Measurements from ENCODE around the gene CRTC3.

CRTC3 gene

DNA sequence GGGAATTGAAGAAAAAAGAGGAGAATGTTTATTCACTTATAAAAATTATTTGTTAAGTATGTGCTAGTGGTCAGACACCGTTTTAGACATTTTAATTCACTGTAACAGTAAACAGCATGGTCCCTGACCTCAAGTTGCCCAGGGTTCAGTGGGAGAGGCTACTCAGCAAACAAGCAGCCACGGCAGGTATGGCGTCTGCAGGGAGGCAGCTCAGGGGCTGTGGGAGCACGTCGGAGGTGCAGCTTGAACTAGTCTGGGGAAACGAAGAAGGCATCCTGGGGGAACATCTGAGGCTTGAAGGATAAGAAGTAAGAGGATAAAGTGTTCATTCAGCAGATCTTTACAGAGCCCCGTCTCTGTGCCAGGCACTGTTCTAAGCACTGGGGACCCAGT lies 66.0 kb downstream of the CRTC3 start:
- no peak for DNase-seq (ENCODE audit: low spot score)

DNA sequence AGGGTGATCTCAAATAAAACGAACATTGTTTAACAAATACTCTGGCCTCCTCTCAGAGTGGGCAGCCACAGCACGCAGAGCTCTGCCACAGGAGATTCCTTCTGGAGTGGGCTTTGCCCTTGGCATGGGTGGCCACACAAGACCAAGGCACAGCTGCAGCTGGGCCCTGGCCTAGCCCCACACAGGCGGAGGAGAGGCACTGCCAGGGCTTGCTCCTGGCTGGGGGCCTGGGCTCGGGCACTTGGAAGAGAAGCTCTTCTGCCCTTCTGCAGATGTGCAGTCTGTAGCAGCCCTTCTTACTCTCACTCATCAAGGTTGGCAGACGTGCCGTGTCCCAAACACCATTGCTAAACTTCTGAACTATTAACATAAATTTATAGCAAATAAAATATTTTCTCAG lies 67.2 kb downstream of the CRTC3 start:
- no peak for DNase-seq (ENCODE audit: low spot score)

DNA sequence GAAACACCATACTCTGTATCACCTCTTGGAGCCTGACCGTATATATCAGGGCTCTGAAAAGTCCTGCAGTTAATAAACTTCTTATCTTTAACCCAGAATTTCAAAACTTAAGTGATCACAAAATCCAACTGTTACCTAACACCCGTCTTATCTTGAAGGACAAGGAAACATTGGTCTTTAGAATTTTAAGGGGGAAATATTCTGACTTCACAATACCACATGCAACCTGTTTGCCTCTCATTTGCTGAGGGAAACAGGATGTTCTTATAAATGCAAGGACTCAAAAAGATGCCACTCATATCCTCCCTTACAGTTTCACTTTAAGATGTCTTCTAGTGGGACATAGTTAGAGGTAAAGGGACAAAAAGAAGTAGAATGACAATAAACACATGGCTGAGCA lies 67.9 kb downstream of the CRTC3 start:
- DNase-seq (ENCODE audit: low spot score) = no peak

DNA sequence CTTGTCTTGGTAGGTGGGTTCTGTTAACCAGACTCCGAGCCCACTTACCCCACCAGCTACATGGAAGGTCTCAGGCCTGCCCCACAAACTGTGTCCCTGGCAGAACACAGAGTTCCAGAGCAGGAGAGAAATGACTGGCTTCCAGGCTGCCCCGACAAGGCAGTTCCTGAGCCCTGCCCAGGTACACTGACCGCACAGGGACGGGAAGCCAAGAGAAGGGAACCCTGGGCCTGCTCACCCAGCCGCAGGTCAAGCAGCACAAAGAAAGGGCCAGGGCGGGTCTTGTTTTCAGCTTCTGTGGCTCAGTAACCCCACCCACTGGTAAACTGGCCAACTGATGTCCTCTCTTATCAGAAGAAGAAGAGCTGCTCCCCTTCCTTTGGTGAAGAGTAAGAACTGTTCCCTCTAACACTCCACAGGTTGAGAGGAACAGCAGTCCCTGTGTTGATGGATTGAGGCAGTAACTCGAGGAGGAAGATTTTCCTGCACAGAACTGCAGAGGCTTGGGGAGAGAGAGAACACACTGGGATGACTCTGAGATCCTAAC lies 68.4 kb downstream of the CRTC3 start:
- DNase-seq (ENCODE audit: low spot score) = no peak

DNA sequence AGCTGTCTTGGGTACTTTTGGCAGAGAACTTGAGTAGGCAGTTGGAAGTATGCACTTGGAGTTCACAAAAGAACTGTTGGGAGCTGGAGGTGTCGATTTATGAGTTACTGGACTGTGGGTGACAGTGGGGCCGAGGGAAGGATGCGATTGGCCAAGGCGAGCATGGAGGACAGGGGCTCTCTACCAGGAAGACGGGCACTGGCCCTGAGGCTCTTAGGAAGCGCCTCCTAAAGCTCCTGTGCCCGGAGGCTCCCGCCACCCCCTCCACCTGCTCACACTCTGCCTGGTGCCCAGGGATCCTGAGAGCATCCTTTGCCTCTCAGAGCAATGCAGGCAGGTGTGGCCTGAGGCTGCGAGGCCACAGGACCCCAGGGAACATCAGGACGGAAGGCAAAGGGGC lies 69.0 kb downstream of the CRTC3 start:
- no peak for DNase-seq (ENCODE audit: low spot score)

DNA sequence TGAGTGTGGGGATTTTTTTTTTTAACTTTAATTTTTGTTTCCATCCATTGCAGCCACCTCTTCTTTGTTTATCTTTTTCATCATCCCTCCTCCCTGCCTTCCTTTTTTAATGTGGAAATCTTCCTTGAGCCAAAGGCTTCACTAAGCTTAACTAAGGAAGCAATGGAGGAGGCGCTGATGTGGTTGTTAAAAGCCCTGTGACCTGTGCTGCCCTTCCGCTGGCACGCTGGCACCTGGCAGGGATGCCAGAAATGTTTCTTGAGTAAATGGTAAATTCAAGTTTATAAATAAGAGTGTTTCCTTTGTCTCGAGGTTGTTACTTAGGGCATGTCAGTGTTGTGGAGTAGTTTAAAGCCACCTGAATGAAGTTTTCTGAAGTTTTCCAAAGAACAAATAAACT lies 69.4 kb downstream of the CRTC3 start:
- DNase-seq (ENCODE audit: low spot score) = no peak

DNA sequence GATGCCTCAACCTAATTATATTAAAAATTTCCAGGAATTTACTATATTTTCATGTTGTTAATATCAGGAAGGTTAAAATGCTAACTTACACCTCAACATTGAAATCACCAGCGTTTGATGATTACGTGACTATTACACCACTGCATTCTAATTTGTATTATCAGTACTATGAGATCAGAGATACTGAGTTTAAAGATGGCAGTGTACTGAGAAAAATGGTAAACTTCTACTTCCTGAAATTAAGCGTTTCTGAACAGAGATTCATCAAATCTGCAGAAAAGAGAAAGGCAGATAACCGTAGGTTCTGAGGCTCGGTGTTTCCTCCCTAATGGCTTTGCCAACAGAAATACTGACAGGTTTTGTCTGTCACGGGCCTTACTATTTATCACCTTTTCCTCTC lies 69.9 kb downstream of the CRTC3 start:
- no peak for DNase-seq (ENCODE audit: low spot score)

DNA sequence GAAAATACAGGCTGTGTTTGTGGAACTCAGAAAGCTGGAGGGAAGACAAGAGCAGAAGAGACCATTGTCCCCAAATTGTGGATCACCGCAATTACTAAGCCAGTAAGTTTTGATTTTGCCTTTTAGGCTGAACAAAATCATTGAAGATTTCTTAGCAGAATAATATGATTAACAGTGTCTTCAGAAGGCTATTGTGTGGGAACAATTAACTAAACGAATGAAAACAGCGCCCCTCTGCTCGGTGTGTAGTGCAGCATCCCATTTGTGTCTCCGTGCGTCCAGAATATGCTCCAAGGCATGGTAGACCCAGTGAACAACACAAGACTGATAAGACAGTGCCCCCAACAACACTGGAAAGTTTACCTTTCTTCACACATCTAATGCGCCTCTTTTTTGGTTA lies 71.2 kb downstream of the CRTC3 start:
- DNase-seq (ENCODE audit: low spot score) = no peak

DNA sequence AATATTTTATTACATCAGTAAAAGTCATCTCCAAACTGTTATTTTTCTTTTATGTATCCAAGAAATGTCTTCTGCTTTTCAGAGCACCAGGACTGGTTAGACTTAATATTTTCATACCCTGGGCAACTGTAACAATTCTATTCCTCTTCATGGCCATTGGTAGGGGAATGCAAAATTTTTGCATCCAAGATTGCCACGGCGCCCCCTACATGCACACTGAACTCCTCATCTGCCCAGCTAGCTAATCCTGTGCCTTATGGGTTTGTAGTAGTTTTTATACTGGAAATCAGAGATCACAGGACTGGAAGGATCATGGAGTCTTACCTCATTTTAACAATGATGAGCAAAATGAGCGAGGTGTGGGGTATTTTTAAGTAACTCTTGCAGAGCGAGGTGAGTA lies 74.2 kb downstream of the CRTC3 start:
- DNase-seq (ENCODE audit: low spot score) = no peak

DNA sequence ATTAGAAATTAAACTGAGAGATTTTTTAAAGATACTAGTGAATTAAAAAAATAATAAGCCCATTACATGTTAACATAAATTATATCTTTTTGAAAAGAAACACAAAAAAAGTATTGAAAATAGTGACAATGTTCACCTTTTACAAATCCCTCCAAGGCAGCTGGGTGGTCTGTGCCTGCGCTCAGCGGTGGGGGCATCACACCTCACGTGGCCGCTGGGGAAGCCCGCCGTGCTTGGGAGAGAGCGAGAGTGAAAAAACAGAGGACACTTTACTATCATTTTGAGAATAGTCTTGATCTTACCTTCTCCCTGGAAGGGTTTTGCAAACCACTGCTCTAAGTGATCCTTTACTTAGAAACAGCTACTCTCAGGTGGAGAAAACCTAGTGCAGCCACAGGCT lies 76.9 kb downstream of the CRTC3 start:
- DNase-seq (ENCODE audit: low spot score) = no peak

DNA sequence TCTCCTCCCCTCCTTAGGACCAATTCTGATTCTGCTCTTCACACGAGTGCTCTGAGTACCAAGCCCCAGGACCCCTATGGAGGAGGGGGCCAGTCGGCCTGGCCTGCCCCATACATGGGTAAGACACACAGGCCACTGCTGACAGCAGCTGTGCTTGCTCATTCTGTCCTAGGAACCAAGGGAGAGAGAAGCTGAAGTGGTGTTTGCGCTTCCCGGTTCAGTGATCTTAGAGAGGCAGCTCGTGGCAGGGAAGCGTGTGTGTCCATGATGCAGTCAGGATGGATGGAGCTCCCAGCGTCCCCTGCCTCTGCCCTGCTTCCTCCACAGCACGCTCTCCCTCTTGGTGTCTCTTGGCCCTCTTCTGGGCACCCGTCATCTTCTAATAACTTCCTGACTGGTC lies 77.6 kb downstream of the CRTC3 start:
- DNase-seq (ENCODE audit: low spot score) = no peak

DNA sequence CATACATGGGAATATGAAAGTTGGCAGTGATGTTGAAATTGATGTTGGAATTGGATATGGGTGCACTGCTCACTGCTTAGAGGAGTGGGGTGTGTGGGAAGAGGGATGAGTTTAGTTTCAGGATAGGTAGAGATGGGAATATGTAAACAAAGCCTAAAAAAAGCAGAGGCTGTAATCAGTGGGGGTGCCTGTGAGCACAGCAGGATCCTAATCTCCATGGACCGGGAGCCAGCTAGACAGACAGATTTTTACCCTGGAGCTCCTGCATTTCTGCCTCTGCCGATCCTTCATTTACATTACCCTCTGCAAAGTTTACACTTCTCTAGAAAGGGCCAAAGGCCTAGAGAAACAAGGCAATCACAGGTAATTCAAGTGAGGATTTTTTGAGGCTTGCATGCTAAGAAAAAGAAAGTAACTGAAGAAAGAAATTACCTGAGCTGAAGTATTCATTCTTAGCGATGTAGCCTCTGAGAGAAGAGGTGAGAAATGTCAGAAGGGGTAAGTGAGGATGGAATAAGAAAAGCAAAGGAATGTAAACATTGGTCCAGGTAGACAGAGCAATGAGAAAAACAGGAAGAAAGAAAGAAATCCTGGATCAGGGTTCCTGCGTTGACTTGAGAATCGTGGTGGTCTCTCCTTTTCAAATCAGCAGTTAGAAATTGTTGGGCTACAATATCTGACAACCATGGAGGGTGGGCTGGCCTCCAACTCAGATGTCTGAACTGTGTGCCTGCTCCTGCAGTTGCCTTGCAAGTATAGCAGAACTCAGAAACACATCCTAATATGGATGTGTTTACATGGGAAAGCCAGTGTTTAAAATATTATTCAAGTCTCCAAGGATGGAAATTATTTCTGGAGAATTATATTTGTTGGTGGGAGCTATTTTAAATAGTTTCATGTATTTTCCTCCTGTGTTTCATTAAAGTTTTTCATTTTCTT lies 79.8 kb downstream of the CRTC3 start:
- no peak for DNase-seq (ENCODE audit: low spot score)

DNA sequence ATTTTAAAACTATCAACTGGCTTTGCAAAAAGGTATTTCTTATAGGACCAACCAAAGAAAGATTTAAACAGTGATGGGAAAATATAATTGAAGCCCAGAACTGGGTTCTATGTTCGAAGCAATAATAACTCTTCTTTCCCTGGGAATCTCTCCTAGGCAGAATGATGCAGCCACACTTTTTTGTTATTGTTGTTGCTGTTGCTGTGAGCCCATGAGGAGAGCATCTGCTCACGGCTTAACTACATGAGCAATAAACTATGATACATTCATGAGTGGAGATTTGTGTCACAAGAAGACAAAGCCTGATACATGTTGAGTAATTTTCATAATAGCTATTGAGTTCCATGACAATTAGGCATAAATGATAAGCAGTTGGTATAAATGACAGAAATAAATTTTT lies 80.5 kb downstream of the CRTC3 start:
- DNase-seq (ENCODE audit: low spot score) = no peak

DNA sequence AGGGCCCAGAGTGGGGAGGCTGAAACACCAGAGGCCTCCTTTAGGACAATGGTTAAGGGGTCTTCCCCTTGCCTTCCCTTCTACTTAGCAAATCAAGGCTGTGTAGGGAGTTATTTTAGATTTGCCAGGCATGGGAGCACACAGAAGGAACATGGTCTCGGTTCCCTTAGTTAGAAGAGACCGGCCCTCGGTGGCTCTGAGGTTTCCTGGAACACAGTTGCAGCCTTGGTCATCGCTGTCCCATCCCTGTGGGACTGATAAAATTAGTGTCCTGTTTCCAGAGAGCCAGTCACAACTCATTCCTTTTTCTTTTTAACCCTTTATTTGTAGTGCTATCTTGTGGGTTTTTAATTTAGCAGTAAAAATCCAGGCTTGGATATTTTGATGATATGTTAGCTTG lies 81.4 kb downstream of the CRTC3 start:
- no peak for DNase-seq (ENCODE audit: low spot score)

DNA sequence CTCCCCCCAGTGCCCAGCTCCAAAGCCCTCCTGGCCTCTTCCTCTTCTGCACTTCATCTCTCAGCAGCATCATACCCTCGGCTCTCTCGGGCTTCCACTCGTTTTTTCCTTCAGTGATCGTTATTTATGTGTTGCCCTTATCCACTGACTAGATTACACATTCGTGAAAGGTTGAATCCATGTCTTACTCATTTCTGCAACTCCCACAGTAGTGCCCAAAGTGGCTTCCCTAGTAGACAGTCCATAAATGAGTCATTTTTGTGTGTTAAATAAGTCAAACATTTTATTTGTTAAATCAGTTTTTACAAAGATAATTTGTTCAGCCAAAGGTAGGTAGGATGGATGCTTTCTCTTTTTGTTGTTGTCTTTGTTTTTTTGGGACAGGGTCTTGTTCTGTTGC lies 87.4 kb downstream of the CRTC3 start:
- no peak for DNase-seq (ENCODE audit: low spot score)

DNA sequence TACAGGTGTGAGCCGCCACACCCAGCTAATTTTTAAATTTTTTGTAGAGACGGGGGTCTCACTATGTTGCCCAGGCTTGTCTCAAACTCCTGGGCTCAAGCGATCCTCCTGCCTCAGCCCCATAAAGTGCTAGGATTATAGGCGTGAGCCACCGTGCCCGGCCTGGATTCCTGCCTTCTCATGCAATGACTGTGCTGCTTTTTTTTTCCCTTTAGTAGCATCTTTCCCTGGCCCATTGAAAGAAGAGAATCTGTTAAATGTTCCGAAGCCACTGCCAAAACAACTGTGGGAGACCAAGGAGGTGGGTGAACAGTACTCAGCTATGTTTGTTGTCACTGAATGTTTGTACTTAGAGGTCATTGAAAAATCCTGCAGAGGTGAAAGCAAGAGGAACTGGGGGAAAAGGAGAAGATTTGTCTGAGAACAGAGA lies 88.0 kb downstream of the CRTC3 start:
- DNase-seq (ENCODE audit: low spot score) = no peak

DNA sequence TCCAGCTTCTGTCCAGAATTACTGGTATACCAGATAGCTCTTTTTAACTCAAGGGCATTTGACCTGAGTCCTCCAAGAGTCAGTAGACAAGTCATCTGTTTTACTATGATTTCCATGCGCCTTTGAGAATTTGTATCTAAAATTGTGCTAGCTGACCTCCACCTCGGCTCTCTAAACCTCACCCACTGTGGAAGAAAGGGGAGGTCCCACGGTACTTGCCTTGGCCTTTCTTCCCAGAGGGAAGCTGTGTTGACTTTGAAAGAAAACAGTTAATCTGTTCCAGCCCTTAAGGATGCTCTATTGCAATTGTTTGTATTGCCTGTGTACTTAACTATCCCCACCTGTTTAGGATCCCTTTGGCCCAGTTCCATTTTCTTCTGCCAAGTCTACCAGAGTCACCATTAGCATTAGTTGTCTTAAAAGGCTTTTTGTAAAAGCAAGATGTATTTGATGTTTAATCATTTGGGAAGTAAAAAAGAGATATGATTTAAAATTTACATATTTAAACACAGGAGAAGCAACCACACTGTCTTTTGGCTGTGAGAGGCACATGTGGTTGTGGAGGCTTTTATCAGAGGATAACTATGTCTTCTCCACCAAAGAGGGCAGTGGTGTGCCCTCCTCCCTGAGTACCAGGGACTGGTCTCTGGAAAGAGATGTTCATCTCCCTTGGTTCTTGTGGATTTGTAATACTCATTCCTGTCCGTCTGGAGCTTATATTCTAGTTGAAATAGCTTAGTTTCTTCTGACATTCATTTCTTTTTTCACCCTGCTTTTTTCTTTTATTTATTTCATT lies 88.8 kb downstream of the CRTC3 start:
- no peak for DNase-seq (ENCODE audit: low spot score)

DNA sequence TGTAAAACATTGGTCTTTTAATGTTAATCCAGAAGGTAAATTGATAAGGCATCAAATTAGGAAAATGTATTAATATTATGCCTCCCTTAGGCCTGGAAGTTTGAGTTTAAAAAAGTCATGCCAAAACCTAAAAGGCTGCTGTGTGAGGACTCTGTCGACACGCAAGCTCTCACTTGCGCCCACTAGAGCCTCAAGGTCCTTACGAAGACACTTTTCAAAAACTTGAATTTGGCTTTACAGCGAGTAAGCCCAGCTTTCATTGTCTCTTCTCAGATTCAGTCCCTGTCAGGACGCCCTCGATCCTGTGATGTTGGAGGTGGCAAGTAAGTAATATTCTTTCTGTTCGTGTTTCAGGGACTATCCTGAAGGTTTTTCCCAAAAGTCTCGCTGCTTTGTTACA lies 89.7 kb downstream of the CRTC3 start:
- no peak for DNase-seq (ENCODE audit: low spot score)

DNA sequence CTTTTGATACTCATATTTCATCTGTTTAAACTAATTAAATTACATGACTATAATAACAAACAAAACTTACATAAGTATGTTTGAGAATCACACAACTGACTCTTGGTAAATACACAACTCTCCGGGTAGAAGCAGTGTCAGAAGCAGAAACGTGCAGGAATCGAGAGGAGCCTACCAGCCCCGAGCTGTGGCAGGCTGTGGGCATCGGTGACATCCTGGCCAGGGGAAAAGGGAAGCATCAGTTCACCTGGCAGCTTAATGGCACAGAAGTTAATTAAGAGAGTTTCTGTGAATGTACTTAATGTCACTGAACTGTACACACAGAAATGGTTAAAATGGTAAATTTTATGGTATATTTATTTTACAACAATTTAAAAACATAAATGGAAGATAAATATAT lies 90.2 kb downstream of the CRTC3 start:
- no peak for DNase-seq (ENCODE audit: low spot score)

DNA sequence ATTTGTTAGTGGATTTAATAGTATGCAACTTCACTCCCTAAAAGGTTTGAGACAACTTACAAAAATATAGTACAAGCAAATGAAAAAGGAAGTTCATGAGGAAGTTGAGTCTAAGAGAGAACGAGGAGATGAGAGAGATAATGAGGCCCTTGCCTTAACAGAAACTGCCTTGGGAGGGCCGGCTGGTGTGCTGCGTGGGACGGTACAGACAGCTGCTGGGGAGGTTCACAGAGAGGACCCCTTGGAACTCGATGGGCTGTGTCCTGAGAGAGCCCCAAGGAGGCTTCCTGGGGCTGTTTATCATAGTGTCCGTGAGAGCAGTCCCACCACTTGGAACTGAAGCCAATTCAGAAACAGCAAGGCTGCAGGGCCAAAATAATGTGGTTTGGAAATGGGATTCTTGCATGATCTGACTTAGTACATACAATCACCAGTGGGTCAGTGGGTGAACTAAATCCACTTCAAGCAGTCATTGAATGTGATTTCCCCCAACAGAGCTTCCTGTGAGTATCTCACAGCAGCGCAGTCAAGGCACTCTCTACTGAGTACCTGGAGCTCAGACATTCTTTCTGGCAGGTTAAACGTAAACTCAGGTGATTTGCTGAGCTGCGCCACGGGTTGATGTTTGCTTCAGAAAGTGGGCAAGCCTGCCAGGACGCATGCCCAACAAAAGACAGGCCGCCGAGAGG lies 90.8 kb downstream of the CRTC3 start:
- DNase-seq (ENCODE audit: low spot score) = no peak

DNA sequence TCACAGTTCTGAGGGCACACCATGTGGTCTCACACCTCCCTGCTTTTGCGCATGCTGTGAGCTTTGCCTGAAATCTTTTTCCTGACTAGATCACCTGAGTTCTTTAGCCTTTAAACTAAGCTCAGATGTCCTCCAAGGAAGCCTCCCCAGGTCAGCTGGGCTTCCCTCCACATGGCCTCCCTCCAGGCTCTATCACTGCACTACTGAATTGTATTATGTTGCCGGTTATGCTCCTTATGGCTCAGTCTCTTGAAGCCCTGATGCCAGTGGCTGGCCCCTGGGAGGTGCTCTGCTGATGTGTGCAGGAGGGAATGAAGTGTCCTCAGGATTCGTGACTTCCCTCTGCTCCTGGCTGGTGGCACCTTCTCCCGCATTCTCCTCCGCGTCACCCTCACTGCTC lies 94.1 kb downstream of the CRTC3 start:
- DNase-seq (ENCODE audit: low spot score) = no peak

DNA sequence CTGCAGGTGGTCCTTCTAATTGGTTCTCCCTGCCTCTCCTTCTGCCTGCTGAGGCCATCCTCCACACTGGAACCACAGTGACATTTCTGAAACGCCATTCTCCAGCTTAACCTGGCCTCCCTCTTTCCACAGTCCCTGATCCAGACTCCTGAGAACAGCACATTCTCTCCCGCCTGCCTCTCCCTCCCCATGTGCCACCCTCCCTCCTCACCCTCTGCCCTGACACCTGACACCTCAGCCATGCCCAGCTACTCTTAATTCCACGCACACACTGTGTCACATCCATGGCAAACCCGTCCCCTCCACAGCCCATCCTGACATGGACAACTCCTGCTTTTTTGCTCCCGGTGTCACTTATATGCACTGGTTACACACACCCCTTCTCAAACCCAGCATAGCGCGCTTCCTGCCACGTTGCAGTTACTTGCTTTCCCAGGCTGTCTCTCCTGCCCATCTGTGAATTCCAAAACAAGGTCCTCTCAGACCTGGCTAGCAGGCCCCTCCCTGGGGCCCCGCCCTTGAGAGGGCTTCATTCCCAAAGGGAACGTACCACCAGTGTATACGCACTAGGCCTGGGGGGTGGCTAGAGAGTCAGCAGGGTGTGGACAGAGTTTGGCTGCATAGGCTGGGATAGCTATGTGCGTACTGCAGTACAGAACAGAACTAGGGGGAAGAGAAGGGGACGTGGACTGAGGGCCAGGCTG lies 94.7 kb downstream of the CRTC3 start:
- DNase-seq (ENCODE audit: low spot score) = no peak
